HEK293 (cell line): ENCODE results near the gene PTPRN2.

Source experiments
- CTCF ChIA-PET: fragments of 350-600 bp; formaldehyde crosslinking; extraction: SDS; loops from one replicate; lab custom pipeline; 2021; ENCODE audit warnings: antibody characterized with exemption; lab: Yijun Ruan, JAX
- POLR2A ChIA-PET: fragments of 300-600 bp; formaldehyde crosslinking; extraction: SDS; loops from one replicate; lab custom pipeline; 2020; ENCODE audit warnings: antibody characterized with exemption, inconsistent platforms; lab: Yijun Ruan, JAX
- H3K27ac ChIP-seq: fragments of 200-500 bp; sonication (Bioruptor generic); 2 replicates; pipeline ENCODE4 v1.5.1; 2014; ENCODE audit warnings: low read depth, low read length, control low read depth, inconsistent platforms; ENCODE audit errors: extremely low read depth
- H3K36me3 ChIP-seq, 2 experiments: fragments of 200-500 bp in 1 of 2; sonication (Bioruptor generic) in 1 of 2; 1 replicate in 1 of 2; 2 replicates in 1 of 2; pipeline ENCODE4 v1.5.1; 2014 to 2017; ENCODE audit warnings: inconsistent platforms in 2 of 2, low read length in 2 of 2; ENCODE audit not compliant: control insufficient read depth in 2 of 2, insufficient read depth in 1 of 2
- H3K4me1 ChIP-seq: fragments of 200-500 bp; sonication (Bioruptor generic); 2 replicates; pipeline ENCODE4 v1.5.1; 2014; ENCODE audit warnings: mild to moderate bottlenecking, low read length, inconsistent platforms; ENCODE audit not compliant: control insufficient read depth, insufficient read depth
- H3K4me3 ChIP-seq: 2 replicates; pipeline ENCODE4 v1.5.1; 2011; ENCODE audit warnings: low read depth, mild to moderate bottlenecking, control low read depth, low read length, moderate library complexity
- H3K9me3 ChIP-seq: fragments of 200-500 bp; sonication (Bioruptor generic); 2 replicates; pipeline ENCODE4 v1.5.1; 2014; ENCODE audit warnings: low read depth, low read length, inconsistent platforms; ENCODE audit not compliant: control insufficient read depth, insufficient read depth
- ATF2 ChIP-seq: fragments of 450-650 bp; formaldehyde crosslinking; IDR thresholded peaks from 2 replicates; pipeline ENCODE4 v1.5.1; 2016; ENCODE audit warnings: missing biosample characterization, missing genetic modification characterization, low read depth
- EGR2 ChIP-seq: fragments of 450-650 bp; formaldehyde crosslinking; IDR thresholded peaks from 2 replicates; pipeline ENCODE4 v1.5.1; 2016; ENCODE audit warnings: low read depth, missing biosample characterization, missing genetic modification characterization
- ZBTB21 ChIP-seq: fragments of 450-650 bp; formaldehyde crosslinking; IDR thresholded peaks from 2 replicates; pipeline ENCODE4 v1.5.1; 2017; ENCODE audit warnings: missing biosample characterization, missing genetic modification characterization
- ZFP37 ChIP-seq: fragments of 450-650 bp; formaldehyde crosslinking; IDR thresholded peaks from 2 replicates; pipeline ENCODE4 v1.5.1; 2016; ENCODE audit warnings: missing biosample characterization, missing genetic modification characterization
- ZFP41 ChIP-seq: fragments of 450-650 bp; formaldehyde crosslinking; IDR thresholded peaks from 2 replicates; pipeline ENCODE4 v1.5.1; 2016; ENCODE audit warnings: missing biosample characterization, missing genetic modification characterization, borderline replicate concordance
- ZNF121 ChIP-seq: fragments of 450-650 bp; formaldehyde crosslinking; IDR thresholded peaks from 2 replicates; pipeline ENCODE4 v1.5.1; 2016; ENCODE audit warnings: missing biosample characterization, missing genetic modification characterization
- ZNF140 ChIP-seq: fragments of 450-650 bp; formaldehyde crosslinking; IDR thresholded peaks from 2 replicates; pipeline ENCODE4 v1.5.1; 2016; ENCODE audit warnings: missing biosample characterization, missing genetic modification characterization
- ZNF184 ChIP-seq: fragments of 450-650 bp; IDR thresholded peaks from 2 replicates; pipeline ENCODE4 v1.5.1; 2018; ENCODE audit warnings: missing biosample characterization, mild to moderate bottlenecking, missing genetic modification characterization
- ZNF214 ChIP-seq: fragments of 450-650 bp; formaldehyde crosslinking; IDR thresholded peaks from 2 replicates; pipeline ENCODE4 v1.5.1; 2017; ENCODE audit warnings: missing biosample characterization, mild to moderate bottlenecking, missing genetic modification characterization, borderline replicate concordance
- ZNF311 ChIP-seq: fragments of 450-650 bp; formaldehyde crosslinking; IDR thresholded peaks from 2 replicates; pipeline ENCODE4 v1.5.1; 2017; ENCODE audit warnings: missing biosample characterization, missing genetic modification characterization, borderline replicate concordance
- ZNF488 ChIP-seq: fragments of 450-650 bp; formaldehyde crosslinking; IDR thresholded peaks from 2 replicates; pipeline ENCODE4 v1.5.1; 2016; ENCODE audit warnings: missing biosample characterization, missing genetic modification characterization
- ZNF521 ChIP-seq: fragments of 450-650 bp; formaldehyde crosslinking; IDR thresholded peaks from 2 replicates; pipeline ENCODE4 v1.5.1; 2017; ENCODE audit warnings: missing biosample characterization, mild to moderate bottlenecking, missing genetic modification characterization
- ZNF600 ChIP-seq: fragments of 450-650 bp; formaldehyde crosslinking; IDR thresholded peaks from 2 replicates; pipeline ENCODE4 v1.5.1; 2016; ENCODE audit warnings: missing biosample characterization, missing genetic modification characterization
- ZNF610 ChIP-seq: fragments of 450-650 bp; formaldehyde crosslinking; IDR thresholded peaks from 2 replicates; pipeline ENCODE4 v1.5.1; 2016; ENCODE audit warnings: missing biosample characterization, missing genetic modification characterization, borderline replicate concordance
- ZNF624 ChIP-seq: fragments of 450-650 bp; formaldehyde crosslinking; IDR thresholded peaks from 2 replicates; pipeline ENCODE4 v1.5.1; 2017; ENCODE audit warnings: missing biosample characterization, missing genetic modification characterization
- ZNF654 ChIP-seq: fragments of 450-650 bp; formaldehyde crosslinking; IDR thresholded peaks from 2 replicates; pipeline ENCODE4 v1.5.1; 2016; ENCODE audit warnings: low read depth, missing biosample characterization, missing genetic modification characterization
- ZNF76 ChIP-seq: fragments of 450-650 bp; formaldehyde crosslinking; IDR thresholded peaks from 2 replicates; pipeline ENCODE4; 2016; ENCODE audit warnings: low read depth, missing biosample characterization, missing genetic modification characterization, borderline replicate concordance

Gene PTPRN2

DNA sequence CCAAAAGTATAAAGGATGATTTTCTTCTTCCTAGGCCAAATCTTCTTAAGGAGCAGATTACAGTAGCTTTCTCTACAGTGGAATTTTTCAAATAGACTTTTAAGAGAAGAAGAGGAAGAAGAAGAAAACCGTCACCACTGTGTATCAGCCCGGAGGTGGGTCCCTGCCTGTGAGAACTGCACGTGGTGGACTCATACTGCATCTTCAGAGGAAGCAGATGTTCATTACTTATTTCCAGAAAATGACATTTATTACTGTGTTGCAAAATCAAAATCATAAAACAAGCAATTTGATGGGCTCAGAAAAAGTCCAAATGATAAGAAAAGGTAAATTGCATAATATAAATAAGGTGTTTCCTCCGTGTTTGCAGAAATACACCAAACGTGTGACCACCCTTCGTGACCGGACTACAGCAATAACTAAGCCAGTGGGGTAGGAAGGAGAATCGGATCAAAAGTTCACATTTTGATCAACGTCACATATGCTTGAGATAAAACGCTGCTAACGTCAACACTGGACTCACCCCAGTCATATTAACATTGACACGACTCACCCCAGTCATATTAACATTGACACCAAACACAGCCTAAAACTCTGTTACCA is 179.2 kb downstream of the PTPRN2 start:
- no peaks in the 10 kb centered on the region for H3K36me3 ChIP-seq
- H3K4me3 ChIP-seq, result no peak overlapping the region
- no peaks in the 10 kb centered on the region for H3K4me1 ChIP-seq
- TF ChIP-seq ZNF121, result no peak
- no peaks in the 10 kb centered on the region for H3K9me3 ChIP-seq
- CTCF ChIA-PET, result interaction anchor here (0.6 to 1.3 kb wide), 4 partner anchors 10 to 1135 kb away, joined by 3 to 4 read pairs (median 3); no protein-coding TSS in a partner anchor
- POLR2A ChIA-PET, result no interaction called here
- H3K27ac ChIP-seq, result no peak overlapping the region

- Histone ChIP-seq H3K4me3 (no peak overlapping the region), H3K36me3 (no peaks in the 10 kb centered on the region), H3K9me3 (no peaks in the 10 kb centered on the region), H3K4me1 (no peaks in the 10 kb centered on the region), H3K27ac (no peak overlapping the region)
- ChIA-PET CTCF (interaction anchor here (0.6 to 1.3 kb wide), 6 partner anchors 9 to 1134 kb away, joined by 3 to 4 read pairs (median 3); no protein-coding TSS in a partner anchor), POLR2A (no interaction called here)
- TF ChIP-seq ZNF488 (tag by site-specific recombination) (no peak), ZNF654 (peak; percentile 81)
These were observed 179.9 kb downstream of the PTPRN2 start for GRCh38 chr7:158407581-158408317.

DNA sequence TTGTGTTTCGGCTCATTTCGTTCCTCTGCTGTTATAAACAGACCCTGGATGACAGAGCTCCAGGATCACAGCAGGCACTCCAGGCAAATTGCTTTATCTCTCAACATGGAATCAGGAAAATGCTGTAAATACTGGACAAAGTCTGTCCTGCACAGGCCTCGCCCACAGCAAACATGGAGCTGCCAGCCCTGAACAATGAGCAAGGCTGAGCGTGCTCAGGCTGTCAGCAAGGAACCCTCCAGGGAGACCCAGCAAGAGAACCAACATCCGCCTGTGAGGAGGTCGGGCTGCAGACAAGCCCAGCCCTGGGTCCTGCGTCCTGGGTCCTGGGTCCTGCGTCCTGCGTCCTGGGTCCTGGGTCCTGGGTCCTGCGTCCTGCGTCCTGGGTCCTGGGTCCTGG is 180.8 kb downstream of the PTPRN2 start:
- TF ChIP-seq ZNF624 (tag by site-specific recombination), result no peak
- no peak for TF ChIP-seq ZFP41 (tag by site-specific recombination)
- no peak for TF ChIP-seq ZNF76 (tag by site-specific recombination)
- TF ChIP-seq ZNF610 (tag by site-specific recombination), result no peak
- TF ChIP-seq ZNF214 (tag by site-specific recombination), result no peak
- no peak for TF ChIP-seq ZNF184 (tag by site-specific recombination)
- TF ChIP-seq ZNF600 (tag by site-specific recombination), result no peak
- TF ChIP-seq ZNF521 (tag by site-specific recombination), result no peak
- no peak for TF ChIP-seq ZBTB21 (tag by site-specific recombination)
- TF ChIP-seq ZNF140, result no peak
- no peak for TF ChIP-seq EGR2 (tag by site-specific recombination)
- no peak for TF ChIP-seq ZFP37 (tag by site-specific recombination)
- no peak for TF ChIP-seq ATF2 (tag by site-specific recombination)
- TF ChIP-seq ZNF311 (tag by site-specific recombination), result no peak
- Histone ChIP-seq H3K4me1 (no peaks in the 10 kb centered on the region), H3K27ac (no peak overlapping the region), H3K9me3 (no peaks in the 10 kb centered on the region), H3K36me3 (no peaks in the 10 kb centered on the region), H3K4me3 (no peak overlapping the region)
- CTCF ChIA-PET, result no interaction called here
- POLR2A ChIA-PET, result no interaction called here
